ENCODE data around the gene DVL3.

DNA sequence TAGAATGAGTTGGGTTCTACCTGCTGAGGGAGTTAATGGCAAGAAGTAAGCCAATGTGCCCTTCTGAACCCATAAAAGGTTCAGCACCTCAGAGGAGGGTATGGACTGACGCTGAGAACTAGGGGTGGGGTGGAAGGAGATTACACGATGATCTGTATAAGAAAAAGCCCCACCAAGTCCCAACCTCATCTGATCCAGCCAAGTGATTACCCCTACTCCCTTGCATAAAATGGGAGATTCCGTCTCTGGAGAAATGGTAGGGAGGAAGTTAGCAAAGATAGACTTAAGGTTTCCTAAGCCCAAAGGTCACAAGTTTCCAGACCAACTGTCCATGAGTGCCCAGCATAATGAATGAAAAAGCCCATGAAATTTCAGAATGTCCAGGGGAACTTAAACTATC is 7.1 kb upstream of the DVL3 start:
- TF ChIP-seq, protein P1, sequence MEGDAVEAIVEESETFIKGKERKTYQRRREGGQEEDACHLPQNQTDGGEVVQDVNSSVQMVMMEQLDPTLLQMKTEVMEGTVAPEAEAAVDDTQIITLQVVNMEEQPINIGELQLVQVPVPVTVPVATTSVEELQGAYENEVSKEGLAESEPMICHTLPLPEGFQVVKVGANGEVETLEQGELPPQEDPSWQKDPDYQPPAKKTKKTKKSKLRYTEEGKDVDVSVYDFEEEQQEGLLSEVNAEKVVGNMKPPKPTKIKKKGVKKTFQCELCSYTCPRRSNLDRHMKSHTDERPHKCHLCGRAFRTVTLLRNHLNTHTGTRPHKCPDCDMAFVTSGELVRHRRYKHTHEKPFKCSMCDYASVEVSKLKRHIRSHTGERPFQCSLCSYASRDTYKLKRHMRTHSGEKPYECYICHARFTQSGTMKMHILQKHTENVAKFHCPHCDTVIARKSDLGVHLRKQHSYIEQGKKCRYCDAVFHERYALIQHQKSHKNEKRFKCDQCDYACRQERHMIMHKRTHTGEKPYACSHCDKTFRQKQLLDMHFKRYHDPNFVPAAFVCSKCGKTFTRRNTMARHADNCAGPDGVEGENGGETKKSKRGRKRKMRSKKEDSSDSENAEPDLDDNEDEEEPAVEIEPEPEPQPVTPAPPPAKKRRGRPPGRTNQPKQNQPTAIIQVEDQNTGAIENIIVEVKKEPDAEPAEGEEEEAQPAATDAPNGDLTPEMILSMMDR (IDR thresholded peaks at IDR 0.05; ENCODE audit: poor library complexity, severe bottlenecking) = no peak
- TF ChIP-seq, protein P2, sequence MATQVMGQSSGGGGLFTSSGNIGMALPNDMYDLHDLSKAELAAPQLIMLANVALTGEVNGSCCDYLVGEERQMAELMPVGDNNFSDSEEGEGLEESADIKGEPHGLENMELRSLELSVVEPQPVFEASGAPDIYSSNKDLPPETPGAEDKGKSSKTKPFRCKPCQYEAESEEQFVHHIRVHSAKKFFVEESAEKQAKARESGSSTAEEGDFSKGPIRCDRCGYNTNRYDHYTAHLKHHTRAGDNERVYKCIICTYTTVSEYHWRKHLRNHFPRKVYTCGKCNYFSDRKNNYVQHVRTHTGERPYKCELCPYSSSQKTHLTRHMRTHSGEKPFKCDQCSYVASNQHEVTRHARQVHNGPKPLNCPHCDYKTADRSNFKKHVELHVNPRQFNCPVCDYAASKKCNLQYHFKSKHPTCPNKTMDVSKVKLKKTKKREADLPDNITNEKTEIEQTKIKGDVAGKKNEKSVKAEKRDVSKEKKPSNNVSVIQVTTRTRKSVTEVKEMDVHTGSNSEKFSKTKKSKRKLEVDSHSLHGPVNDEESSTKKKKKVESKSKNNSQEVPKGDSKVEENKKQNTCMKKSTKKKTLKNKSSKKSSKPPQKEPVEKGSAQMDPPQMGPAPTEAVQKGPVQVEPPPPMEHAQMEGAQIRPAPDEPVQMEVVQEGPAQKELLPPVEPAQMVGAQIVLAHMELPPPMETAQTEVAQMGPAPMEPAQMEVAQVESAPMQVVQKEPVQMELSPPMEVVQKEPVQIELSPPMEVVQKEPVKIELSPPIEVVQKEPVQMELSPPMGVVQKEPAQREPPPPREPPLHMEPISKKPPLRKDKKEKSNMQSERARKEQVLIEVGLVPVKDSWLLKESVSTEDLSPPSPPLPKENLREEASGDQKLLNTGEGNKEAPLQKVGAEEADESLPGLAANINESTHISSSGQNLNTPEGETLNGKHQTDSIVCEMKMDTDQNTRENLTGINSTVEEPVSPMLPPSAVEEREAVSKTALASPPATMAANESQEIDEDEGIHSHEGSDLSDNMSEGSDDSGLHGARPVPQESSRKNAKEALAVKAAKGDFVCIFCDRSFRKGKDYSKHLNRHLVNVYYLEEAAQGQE (IDR thresholded peaks at IDR 0.05; ENCODE audit: borderline replicate concordance) = no peak
- TF ChIP-seq EZH2 (IDR thresholded peaks at IDR 0.05; ENCODE audit: borderline replicate concordance, insufficient read depth, low read length, poor library complexity, severe bottlenecking) = no peak
- no peak for TF ChIP-seq MXI1 (conservative IDR thresholded peaks at IDR 0.05; ENCODE audit: poor library complexity, severe bottlenecking)
- TF ChIP-seq SMC3 (conservative IDR thresholded peaks at IDR 0.05; ENCODE audit: poor library complexity) = no peak
- TF ChIP-seq POLR2AphosphoS5 (IDR thresholded peaks at IDR 0.05) = no peak
- no peak for TF ChIP-seq EP300 (conservative IDR thresholded peaks at IDR 0.05; ENCODE audit: poor library complexity, severe bottlenecking)

Data from neural cell (in vitro differentiated cells).